Fibroblast of lung (primary cell): Measurements from ENCODE around the gene GPR132. TPM values are rescaled to one million over a fixed set of nuclear protein-coding genes. Genes with fewer than 3 reads are reported as not detected.
"Not testable (repeated sequence)": the region's sequence is repeated elsewhere in the genome, so short reads cannot be mapped to it uniquely, and the experiment has no call there.

ENCODE experiments used
- DNase-seq, 2 donors: peaks; one replicate each; pipeline versions ENCODE4 v3.0.0 to v3.0.0-alpha.2; 2010; ENCODE audit warnings: low read depth in 2 of 2
- H2AFZ ChIP-seq: 2 replicates; pipeline ENCODE4 v1.5.1; 2012; ENCODE audit warnings: low read length, control low read depth, inconsistent platforms
- H3K27ac ChIP-seq: 2 replicates; pipeline ENCODE4 v1.5.1; 2011; ENCODE audit warnings: low read length, control low read depth; ENCODE audit not compliant: insufficient read depth
- H3K27me3 ChIP-seq: 2 replicates; pipeline ENCODE4 v1.5.1; 2011; ENCODE audit warnings: mild to moderate bottlenecking, low read length; ENCODE audit not compliant: control insufficient read depth, insufficient read depth
- H3K36me3 ChIP-seq: 2 replicates; pipeline ENCODE4 v1.5.1; 2011; ENCODE audit warnings: low read length; ENCODE audit not compliant: control insufficient read depth, insufficient read depth
- H3K4me1 ChIP-seq: 2 replicates; pipeline ENCODE4 v1.5.1; 2011; ENCODE audit warnings: low read length; ENCODE audit not compliant: control insufficient read depth, insufficient read depth; ENCODE audit errors: extremely low read depth
- H3K4me2 ChIP-seq: 2 replicates; pipeline ENCODE4 v1.5.1; 2011; ENCODE audit warnings: low read length, control low read depth; ENCODE audit not compliant: insufficient read depth; ENCODE audit errors: extremely low read depth
- H3K4me3 ChIP-seq, 4 experiments: fragments of 200-600 bp in 1 of 4; sonication (generic) in 1 of 4; replicated peaks in 1 of 4; 2 replicates each; pipeline ENCODE4 v1.5.1; 2011 to 2016; ENCODE audit warnings: low read length in 4 of 4, low read depth in 3 of 4, mild to moderate bottlenecking in 3 of 4, control low read depth in 2 of 4, inconsistent platforms in 1 of 4, mixed read lengths in 1 of 4; ENCODE audit not compliant: insufficient read depth in 1 of 4; ENCODE audit errors: control extremely low read depth in 1 of 4
- H3K79me2 ChIP-seq: 2 replicates; pipeline ENCODE4 v1.5.1; 2012; ENCODE audit warnings: mild to moderate bottlenecking, low read length, inconsistent platforms; ENCODE audit not compliant: control insufficient read depth, insufficient read depth
- H3K9ac ChIP-seq: 2 replicates; pipeline ENCODE4 v1.5.1; 2011; ENCODE audit warnings: mild to moderate bottlenecking, low read length, control low read depth; ENCODE audit not compliant: insufficient read depth
- H3K9me3 ChIP-seq: 2 replicates; pipeline ENCODE4 v1.5.1; 2012; ENCODE audit warnings: low read depth, low read length; ENCODE audit not compliant: control insufficient read depth, insufficient read depth
- H4K20me1 ChIP-seq: 2 replicates; pipeline ENCODE4 v1.5.1; 2011; ENCODE audit warnings: low read length; ENCODE audit not compliant: control insufficient read depth, insufficient read depth; ENCODE audit errors: extremely low read depth
- CTCF ChIP-seq, 2 donors: IDR thresholded peaks in 1 of 2; conservative IDR thresholded peaks in 1 of 2; 1 replicate in 1 of 2; 2 replicates in 1 of 2; pipeline ENCODE4 v1.5.1; 2011 to 2012; ENCODE audit warnings: low read length in 2 of 2, control low read depth in 1 of 2, inconsistent platforms in 1 of 2, low read depth in 1 of 2, mild to moderate bottlenecking in 1 of 2
- EZH2 ChIP-seq: IDR thresholded peaks from 2 replicates; pipeline ENCODE4 v1.5.1; 2012; ENCODE audit warnings: low read length, control low read depth, mild to moderate bottlenecking; ENCODE audit errors: missing control alignments
- polyA plus RNA-seq, 2 donors: library from polyadenylated mRNA; depleted of rRNA in 1 of 2; stranded (reverse) in 1 of 2; unstranded in 1 of 2; fragments of >200 nt; gene quantifications; 2 replicates each; pipeline ENCODE4 v1.2.1, GENCODE V29; 2011 to 2012; ENCODE audit warnings: missing spikeins in 1 of 2
- total RNA-seq: library from RNA; depleted of rRNA; stranded (reverse); fragments of >200 nt; gene quantifications from 2 replicates; pipeline ENCODE4 v1.2.1, GENCODE V29; 2014

GPR132 gene
- total and polyA plus RNA-seq, 2 donors (not counting 1 experiment from before 2014, with no cell fraction given), result 0.17 TPM; not detected in 1

- H3K36me3 ChIP-seq, result no peaks in the 10 kb centered on the region
- no peaks in the 10 kb centered on the region for H3K9me3 ChIP-seq
- H4K20me1 ChIP-seq, result no peaks in the 10 kb centered on the region
- H3K4me3 ChIP-seq, result no peak overlapping the region
- H3K27ac ChIP-seq, result no peak overlapping the region
- TF ChIP-seq EZH2 (no peak), CTCF (conservative IDR thresholded peaks at IDR 0.05 in 1 of 2, IDR thresholded peaks at IDR 0.05 in 1 of 2; ENCODE audit: low read depth in 1 of 2, low read length in 2 of 2) (no peak)
- H2AFZ ChIP-seq, result no peak overlapping the region
- no peak overlapping the region for H3K4me2 ChIP-seq
- no peak overlapping the region for H3K9ac ChIP-seq
- DNase-seq, result no peak
- no peaks in the 10 kb centered on the region for H3K27me3 ChIP-seq
- H3K79me2 ChIP-seq, result no peaks in the 10 kb centered on the region
- peaks cover 13% of the 10 kb centered on the region for H3K4me1 ChIP-seq
Measured at GRCh38 chr14:105083926-105084685, 18.9 kb upstream of the GPR132 start.

- no peak overlapping the region for H3K27ac ChIP-seq
- no peak for DNase-seq
- H3K4me1 ChIP-seq, result peaks cover under 1% of the 10 kb centered on the region
- TF ChIP-seq EZH2, result no peak
- no peak for TF ChIP-seq CTCF (conservative IDR thresholded peaks at IDR 0.05 in 1 of 2, IDR thresholded peaks at IDR 0.05 in 1 of 2; ENCODE audit: low read depth in 1 of 2, low read length in 2 of 2)
- no peaks in the 10 kb centered on the region for H3K9me3 ChIP-seq
- no peak overlapping the region for H2AFZ ChIP-seq
- H3K9ac ChIP-seq, result no peak overlapping the region
- no peak overlapping the region for H3K4me2 ChIP-seq
- H4K20me1 ChIP-seq, result no peaks in the 10 kb centered on the region
- H3K79me2 ChIP-seq, result no peaks in the 10 kb centered on the region
- H3K4me3 ChIP-seq, result no peak overlapping the region
- no peaks in the 10 kb centered on the region for H3K27me3 ChIP-seq
- H3K36me3 ChIP-seq, result no peaks in the 10 kb centered on the region
Measured at GRCh38 chr14:105082703-105083102, 17.5 kb upstream of the GPR132 start.

GRCh38 chr14:105081473-105081872 is 16.2 kb upstream of the GPR132 start:
- not testable (repeated sequence) for H3K27ac ChIP-seq, DNase-seq, H3K36me3 ChIP-seq, H3K9ac ChIP-seq, H3K9me3 ChIP-seq, H3K4me1 ChIP-seq, H4K20me1 ChIP-seq, H3K4me3 ChIP-seq, H3K27me3 ChIP-seq, H2AFZ ChIP-seq, H3K4me2 ChIP-seq, H3K79me2 ChIP-seq
